NCI-H460 (cell line): ENCODE measurements around the gene SAT1. TPM values are rescaled to one million over a fixed set of nuclear protein-coding genes. Genes with fewer than 3 reads are reported as not detected.
"Not testable (repeated sequence)": the region's sequence is repeated elsewhere in the genome, so short reads cannot be mapped to it uniquely, and the experiment has no call there.

Experiments
- DNase-seq: peaks from one replicate; pipeline ENCODE4 v3.0.0-alpha.2; 2016; ENCODE audit warnings: low read depth; ENCODE audit errors: extremely low read depth
- polyA plus RNA-seq: library from polyadenylated mRNA; depleted of rRNA; stranded (reverse); fragments of >200 nt; gene quantifications from 2 replicates; pipeline ENCODE4 v1.2.3, GENCODE V29; 2014; cell fraction: nucleus; rRNA removed
- total RNA-seq: library from RNA; depleted of rRNA; stranded (reverse); fragments of >200 nt; shearing (Covaris generic); gene quantifications from 2 replicates; pipeline ENCODE4 v1.2.3, GENCODE V29; 2014; rRNA removed

The SAT1 gene
- total RNA-seq = 434 and 469 TPM in 2 replicates
- polyA plus RNA-seq = 1,026 and 1,076 TPM in 2 replicates

DNA sequence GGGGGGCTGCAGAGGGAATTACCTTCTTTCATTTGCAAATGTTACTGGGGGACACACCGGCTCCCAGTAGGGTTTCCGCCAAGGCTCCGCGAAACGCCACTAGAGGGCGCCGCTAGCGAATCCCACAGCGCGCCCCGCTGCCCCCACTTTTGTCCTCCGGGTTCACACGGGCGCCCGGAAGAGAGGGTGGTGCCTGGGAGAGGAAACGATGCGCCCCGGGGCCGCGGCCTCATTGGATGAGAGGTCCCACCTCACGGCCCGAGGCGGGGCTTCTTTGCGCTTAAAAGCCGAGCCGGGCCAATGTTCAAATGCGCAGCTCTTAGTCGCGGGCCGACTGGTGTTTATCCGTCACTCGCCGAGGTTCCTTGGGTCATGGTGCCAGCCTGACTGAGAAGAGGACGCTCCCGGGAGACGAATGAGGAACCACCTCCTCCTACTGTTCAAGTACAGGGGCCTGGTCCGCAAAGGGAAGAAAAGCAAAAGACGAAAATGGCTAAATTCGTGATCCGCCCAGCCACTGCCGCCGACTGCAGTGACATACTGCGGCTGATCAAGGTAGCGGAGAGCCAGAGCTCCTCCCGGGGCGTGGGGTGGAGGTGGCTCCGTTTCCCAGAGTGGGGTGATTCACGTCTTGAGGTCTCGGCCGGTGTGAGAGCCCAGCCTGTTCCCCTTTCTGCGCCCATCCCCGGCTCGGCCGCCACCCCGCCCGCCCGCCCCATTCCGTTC lies at the start of gene SAT1:
SAT1 (plus strand) TSS at position 311 of the 726 bp plus-strand sequence; CDS start at position 490, 179 bp downstream.
- peak; percentile 97 for DNase-seq

DNA sequence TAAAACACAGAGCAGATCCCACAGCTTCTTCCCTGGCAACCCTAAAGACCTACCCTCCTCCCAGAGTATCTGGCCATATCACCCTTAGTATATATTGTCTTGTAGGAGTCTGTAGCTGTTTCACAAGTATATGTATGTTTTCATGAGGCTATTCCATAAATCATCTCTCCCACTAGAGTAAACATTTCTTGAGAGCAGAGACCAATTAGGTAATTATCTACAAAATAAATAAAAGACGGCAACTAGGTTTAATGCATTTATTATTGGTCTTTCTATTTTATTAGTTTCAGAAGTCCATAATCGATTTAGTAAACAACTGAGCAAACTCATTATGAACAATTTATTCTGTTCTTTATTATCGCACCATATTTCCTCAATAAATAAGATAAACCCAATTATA lies 46.9 kb upstream of the SAT1 start:
- no peak for DNase-seq

DNA sequence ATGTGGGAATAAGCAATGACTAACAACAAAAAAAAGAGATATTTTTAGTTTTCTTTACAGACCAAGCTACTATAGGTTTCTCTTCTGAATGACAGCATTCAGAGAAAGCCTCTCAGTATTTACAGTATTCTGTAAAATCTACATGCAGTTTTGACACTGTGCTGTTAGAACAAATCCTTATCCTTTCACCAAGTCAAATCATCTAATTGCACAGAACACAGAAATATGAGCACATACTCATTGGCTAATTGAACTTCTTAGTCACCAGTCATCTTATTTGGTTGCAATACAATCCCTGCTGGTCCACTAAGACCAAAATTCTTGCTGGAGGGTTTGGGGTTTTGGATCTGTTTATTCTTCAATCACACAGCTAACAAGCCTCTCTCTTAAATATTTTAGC lies 45.6 kb upstream of the SAT1 start:
- DNase-seq = no peak

DNA sequence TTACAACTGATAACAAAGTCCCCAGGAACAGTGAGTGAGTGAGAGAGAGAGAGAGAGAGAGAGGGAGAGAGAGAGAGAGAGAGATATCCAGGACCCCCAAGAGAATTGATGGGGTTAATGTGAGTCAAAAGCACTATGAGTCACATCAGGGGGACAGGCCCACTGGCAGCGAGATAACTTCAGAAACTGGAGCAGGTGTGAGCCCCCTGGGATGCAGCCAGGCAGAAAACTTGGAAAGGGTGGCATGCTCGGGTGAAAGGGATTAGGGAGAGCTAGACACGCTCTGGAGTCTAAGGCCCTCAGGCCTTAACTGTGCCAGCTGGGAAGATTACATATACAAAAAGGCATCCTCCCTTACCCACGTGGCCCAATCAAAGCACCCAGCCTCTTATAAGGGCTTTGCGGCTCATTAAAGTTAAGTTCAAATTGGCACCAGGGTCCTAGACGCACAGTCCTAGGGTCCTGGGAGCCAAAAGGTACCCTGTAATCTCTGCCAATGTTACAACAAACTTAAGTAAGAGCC lies 40.7 kb upstream of the SAT1 start:
- peak; percentile 33 for DNase-seq

DNA sequence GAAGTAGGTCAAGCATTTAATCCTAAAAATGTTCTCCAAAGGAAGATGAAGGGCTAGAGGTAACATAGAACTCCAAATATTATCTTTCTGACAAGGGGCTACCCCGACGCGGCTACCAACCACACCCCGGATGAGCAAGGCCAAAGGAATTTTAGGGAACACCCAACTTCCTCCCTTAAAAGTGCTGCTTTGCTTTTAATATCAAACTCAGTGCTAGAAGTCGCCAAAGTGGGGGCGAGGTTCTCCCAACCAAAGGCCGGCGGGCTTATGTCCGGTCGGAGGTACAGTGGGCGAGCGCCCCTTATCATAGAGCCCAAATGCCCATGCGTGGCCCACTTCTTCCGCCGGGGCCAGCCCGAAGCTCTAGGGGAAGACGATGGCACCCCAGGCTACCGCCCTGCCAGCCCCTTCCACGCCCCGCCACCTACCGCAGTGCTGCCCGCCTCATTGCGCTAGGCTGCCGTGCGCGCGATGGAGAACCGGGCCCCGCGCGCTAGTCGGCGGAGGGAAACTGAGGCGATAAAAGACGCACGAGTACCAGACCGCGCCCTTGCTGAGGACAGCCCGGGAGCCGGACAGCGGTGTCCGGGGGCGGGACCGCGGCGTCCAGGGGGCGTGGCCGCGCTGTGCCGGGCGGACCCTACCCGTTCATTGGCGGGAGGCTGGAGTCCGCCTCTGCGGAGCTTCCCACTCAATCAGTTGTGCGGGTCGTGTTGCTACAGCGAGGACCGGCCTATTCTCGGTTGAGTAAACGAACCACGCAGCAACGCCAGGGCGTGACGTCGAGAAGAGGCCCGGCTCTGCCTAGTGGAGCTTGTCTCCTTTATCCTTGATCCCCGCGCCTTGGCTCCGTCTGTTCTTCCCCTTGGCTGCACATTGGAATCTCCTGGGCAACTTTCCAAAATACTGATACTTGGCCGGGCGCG lies 40.0 kb upstream of the SAT1 start, which contains the start of gene ACOT9:
ACOT9 (minus strand) TSS at position 580 of the 926 bp plus-strand sequence; CDS start at position 448, 132 bp downstream.
- DNase-seq = peak; percentile 95

DNA sequence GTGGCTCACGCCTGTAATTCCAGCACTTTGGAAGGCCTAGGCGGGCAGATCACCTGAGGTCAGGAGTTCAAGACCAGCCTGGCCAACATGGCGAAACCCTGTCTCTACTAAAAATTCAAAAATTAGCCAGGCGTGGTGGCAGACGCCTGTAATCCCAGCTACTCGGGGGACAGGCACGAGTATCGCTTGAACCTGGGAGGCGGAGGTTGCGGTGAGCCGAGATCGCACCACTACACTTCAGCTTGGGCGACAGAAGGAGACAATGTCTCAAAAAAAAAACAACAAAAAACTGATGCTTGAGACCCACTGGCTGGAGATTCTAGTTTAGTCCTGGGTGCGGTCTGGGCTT lies 39.4 kb upstream of the SAT1 start:
- not testable (repeated sequence) for DNase-seq

DNA sequence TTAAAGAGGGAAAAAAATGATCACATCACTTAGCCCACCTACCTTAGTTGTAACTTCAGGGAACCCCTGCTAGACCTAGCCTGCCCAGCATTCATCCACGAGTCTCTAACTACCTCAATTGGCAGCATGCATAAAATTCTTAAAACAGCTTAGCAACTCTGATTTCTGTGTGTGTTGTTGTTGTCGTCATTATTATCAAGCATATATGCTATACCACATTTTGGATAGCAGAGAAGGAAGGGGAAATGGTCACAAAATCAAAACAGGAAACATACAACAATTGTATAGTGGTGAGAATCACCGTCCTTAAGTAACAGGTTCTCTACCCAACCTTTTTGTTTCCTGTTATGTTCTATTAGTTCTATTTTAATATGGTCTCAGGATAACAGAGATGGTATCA lies 37.2 kb upstream of the SAT1 start:
- no peak for DNase-seq

DNA sequence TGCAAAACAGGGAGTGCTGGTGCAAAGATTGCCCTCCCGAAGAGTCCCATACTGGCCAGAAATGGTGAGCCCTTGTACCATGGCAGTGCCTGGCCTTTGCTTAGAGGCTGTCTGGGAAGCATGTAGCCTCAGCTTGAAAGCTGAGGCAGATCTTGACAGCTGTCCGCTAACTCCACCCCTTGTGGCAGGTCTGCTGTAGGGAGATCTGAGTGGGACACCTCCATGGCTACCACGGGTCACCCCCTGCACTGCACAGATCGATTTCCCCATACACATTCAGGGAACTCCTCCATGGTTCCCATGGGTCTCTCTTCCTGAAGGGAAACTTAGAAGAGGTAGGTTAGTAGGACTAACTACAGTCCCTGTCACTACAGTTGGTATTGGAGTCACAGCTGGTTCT lies 33.8 kb upstream of the SAT1 start:
- DNase-seq = no peak

DNA sequence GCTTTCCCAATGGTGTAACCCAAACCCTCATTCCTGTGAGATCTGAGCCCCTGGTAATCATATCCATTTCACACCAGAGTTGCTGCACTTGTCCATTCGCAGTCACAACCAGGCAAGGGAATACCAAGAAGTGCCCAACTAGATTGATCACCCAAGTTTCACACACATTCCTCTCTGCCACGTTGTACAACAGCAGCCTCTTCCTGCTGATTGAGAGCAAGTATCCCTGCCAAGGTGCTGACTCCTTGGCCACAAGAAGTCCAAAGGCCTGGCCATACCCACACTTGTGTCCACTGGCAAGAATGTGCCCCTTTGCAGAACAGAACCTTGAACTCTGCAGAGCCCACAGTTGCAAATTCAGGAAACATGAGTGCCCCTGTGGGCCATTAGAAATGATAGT lies 33.4 kb upstream of the SAT1 start:
- DNase-seq = no peak

DNA sequence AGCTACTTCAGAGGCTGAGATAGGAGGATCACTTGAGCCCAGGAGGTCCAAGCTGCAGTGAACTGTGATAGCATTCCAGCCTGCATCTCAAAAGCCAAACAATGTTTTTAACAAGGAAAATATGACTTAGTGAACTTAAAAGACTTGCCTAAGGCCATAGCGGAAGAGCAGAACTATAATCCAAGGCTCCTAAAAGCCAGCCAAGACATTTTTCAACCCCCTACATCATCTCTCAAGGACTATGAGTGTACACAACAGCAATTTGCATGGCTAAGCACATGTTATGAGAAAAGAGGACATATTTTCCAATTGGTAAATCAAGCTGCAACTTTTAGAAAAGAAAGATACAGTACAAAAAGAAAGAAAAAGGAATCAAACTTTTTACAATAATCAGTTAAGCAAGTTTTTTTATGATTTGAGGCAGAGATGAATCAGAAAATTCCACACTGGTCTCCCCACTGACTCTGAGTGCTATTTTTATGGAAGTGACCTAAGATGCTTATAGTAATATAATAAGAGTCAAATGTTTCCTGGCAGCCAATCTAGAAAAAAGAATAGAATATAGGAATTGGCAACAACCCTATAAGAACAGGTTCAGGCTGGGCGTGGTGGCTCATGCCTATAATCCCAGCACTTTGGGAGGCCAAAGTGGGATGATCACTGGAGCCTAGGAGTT lies 30.1 kb upstream of the SAT1 start:
- no peak for DNase-seq

DNA sequence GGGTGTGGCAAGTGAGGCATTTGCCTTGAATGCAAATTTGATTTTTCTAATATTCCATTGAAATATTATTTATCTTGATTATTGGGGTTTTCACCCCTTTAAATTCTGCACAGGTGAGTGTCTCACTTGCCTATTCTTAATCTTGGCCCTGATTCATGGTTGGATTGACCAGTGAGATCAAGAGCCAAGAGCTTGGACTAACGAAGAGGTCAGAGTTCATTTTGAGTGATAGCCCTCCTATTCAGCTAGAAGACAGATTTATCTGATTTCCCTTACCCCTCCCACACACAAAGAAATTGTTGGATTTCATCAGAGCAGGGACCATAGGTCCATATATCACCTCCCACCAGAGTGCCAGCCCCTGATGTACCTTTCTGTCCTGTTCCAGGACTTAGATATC lies 28.3 kb upstream of the SAT1 start:
- DNase-seq = no peak

DNA sequence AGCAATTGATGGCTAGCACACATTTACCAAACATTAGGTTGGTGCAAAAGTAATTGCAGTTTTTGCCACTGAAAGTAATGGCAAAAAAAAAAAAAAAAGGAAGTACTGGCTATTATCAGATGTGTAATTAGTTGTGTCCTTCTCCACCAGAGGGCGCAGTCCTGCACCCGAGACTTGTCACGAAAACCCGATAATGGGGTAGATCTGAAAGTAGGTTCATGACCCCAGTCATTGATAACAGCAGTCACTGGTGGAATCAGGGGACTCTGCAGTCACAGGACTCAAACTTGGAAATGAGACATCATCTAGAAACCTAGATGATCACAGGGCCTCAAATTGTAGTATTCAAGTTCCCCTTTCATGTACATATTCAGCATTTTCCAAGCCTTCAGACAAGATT lies 26.8 kb upstream of the SAT1 start:
- peak; percentile 66 for DNase-seq

DNA sequence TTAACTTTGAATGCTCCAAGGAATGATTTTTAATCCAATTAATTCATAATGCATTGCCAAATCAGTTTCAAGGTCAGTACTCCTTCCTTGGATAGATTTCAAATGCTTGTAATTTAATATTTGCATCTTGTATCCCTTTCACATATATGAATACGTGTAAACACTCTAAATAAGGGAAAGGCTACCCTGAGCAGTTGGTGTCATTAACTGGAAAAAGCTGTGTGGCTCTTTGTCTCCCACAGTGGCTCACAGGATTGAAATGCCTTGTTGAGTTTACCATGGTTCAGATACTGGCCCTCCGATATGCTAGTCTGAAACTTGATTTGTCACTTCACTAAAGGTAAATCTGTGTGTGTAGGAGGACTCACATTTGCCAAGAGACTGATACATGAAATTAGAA lies 23.2 kb upstream of the SAT1 start:
- DNase-seq = no peak

DNA sequence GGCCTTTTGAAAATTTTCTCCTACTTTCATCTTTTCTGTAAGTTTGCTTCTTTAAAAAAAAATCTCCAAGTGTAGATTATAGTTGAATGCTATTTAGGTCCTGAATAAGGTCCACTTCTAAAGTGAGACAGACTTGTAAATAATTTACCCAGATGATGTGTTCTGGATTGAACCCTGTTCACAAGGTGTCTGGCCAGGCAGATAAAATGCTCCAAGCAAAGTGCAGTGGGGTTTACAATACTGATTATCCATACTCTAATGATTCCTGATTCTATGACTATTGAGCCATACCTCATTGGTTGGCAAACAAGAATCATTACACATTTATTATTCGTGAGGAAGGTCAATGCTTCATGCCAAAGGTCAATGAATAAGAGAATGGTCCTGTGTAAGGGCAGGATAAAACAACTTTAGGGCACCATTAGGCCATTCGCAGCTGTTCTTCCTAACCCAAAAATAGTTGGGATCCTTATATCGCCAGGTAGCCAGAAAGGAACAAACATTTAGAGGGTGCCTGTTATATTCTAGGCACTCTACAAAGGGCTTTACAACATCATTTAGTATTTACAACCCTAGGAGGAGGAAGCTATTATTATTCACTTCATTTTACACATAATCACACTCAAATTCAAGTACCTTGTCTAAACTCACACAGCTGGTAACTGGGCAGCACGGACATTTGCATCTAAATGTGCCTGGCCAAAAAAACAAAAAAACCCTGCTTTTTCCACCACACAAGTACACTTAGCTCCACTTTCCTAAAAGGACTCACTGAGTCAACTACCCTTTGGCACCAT lies 18.6 kb upstream of the SAT1 start:
- DNase-seq = no peak

DNA sequence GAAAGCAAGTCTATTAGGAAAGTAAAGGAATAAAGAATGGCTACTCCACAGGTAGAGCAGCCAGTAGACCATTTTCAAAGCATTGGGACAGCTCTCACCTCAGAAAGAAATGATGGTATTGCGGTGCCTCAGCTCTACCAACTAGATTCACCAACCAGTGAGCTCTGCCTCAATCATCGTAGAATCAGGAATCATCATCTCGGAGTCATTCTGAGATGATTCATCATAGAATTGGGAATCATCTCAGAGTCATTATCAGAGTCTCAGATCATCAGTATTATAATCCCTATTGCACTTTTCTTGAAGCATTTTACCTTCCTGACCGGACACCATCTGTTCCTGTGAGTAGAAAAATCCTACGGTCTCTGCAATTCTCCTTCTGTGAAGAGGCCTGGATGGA lies 17.5 kb upstream of the SAT1 start:
- DNase-seq = no peak

DNA sequence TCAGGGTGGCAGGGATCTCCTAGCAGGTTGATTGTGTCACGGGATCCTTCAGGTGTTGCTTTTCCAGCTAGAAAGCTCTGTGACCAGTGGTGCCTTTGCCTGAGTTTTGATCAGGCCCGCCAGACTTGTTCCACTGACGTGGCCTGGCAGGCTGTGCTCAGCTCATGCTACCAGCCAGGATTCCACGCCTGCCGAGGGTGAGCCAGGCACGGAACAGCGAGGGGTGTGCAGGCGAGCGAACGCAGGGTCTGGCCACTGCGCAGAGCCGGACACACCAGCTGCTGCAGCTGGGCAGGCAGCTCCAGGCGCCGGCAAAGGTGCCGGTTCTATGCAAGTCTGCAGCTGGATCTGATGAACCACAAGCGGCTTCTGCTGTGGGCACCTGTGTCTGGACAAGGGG lies 17.1 kb upstream of the SAT1 start:
- DNase-seq = no peak

DNA sequence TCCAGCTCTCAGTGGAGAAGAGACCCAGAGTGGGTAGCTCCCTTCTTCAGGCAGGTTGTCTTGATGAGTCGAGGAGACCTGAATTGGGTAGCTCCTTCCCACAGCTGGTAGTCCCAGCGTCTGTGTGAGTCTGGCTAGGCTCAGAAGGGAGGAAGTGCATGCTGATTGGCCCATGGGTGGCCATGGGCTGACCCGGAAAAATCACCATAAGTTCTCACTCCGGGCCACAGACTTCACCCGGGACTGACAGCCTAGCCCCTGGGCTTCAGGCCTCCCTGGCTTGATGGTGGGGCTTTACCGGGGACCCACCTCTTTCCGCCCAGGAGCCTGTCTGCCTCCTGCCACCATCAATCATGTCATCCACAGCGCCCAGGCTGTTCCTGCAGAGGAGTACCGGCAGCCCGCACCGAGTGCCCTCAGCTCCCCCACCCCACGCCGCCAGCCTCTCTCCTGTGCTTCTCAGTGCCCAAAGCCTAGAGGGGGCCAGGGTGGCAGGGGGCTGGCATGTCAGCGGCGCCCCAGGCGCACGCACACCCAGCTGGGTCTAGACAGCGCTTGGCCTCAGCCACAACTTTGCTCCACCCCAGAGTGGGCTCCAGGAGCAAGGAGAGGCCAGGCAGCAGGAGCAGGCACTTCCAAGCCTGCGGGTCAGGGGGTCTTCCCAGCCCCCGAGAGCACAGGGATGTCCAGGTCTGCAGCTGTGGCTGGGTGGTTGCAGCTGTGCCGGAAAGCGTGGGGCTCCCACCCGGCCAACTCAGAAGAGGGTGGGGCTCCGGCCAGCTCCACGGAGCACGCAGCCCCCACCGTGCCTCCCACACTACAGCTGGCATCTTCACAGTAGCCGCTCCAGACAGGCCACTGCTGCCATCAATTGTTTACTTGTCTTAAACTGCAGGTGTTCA lies 16.1 kb upstream of the SAT1 start:
- DNase-seq = no peak

DNA sequence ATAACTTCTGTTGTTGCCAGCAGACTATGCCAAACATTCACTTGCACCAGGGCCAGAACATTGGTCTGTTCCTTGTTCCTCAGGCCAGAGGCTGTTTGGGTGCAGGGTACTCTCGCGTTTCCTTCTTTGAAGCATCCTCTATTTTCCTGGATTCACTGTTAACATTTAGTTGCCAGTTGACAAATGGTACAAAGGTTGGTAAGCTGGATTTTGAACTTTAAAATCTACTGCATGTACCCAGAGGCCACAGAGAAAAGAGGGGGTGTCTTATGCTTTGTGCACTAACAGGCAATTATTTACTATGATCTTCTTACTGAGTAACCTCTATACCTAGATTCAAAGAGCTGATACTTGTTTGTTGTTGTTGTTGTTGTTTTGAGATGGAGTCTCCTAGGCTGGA lies 12.8 kb upstream of the SAT1 start:
- no peak for DNase-seq

DNA sequence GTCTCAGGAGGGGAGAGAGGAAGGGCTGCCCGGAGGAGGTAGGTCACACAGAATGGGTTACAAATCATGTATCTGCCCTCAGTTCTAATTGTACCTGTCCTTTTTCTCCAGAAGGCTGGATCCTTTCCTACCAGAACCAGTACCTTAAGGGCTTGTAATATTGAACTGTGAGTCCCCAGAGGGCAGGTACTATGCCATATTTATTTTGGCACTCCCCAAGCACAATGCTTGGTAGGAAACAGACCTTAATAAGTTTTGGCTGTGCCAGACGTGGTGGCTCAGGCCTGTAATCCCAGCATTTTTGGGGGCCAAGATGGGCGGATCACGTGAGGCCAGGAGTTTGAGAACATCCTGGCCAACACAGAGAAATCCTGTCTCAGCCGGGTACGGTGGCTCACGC lies 11.9 kb upstream of the SAT1 start:
- DNase-seq = not testable (repeated sequence)
